Measurements from ENCODE around the gene GPR143. TPM values are rescaled to one million over a fixed set of nuclear protein-coding genes. Genes with fewer than 3 reads are reported as not detected.

The GPR143 gene
- total RNA-seq, 3 donors from 2014 or later = 0.39 to 0.93 (median 0.41) TPM

DNA sequence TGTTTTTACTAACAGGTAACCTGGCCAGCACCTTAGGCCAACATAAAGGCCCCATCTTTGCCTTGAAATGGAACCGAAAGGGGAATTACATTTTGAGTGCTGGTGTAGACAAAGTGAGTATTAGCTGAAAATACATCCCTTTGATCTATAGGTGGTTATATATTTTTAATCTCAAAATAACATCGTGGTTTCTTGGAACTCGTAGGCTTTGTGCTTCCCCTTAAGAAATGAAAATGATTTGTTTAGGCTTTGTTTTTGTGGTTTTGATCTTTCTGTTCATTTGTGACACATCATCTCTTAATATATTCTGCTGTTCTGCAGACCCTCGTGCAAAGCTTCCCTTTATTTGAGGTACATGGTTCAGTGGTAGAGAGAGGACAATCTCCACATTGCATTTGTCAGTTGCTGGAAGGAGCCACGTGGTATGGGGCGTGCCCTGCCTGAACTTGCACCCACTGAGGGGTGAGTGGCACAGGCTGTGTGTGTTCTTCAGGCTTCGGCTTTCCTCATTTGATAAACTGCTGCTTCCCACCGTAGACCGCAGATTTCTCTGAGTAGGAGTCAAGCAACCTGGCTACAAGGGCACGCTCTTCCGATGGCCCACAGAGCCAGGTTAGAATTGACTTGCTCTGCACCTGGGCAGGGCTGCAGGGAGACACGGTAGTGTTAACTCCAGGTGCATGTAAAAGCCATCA lies 72.2 kb downstream of the GPR143 start:
- H3K4me3 ChIP-seq = no peak overlapping the region
- no peaks in the 10 kb centered on the region for H3K9me3 ChIP-seq
- intact Hi-C loops (cut with DNase I, micrococcal nuclease) = no loop called here
- H3K36me3 ChIP-seq (ENCODE audit: low read depth) = no peaks in the 10 kb centered on the region
- ATAC-seq (no peak), DNase-seq (no peak)
- TF ChIP-seq, protein P1, sequence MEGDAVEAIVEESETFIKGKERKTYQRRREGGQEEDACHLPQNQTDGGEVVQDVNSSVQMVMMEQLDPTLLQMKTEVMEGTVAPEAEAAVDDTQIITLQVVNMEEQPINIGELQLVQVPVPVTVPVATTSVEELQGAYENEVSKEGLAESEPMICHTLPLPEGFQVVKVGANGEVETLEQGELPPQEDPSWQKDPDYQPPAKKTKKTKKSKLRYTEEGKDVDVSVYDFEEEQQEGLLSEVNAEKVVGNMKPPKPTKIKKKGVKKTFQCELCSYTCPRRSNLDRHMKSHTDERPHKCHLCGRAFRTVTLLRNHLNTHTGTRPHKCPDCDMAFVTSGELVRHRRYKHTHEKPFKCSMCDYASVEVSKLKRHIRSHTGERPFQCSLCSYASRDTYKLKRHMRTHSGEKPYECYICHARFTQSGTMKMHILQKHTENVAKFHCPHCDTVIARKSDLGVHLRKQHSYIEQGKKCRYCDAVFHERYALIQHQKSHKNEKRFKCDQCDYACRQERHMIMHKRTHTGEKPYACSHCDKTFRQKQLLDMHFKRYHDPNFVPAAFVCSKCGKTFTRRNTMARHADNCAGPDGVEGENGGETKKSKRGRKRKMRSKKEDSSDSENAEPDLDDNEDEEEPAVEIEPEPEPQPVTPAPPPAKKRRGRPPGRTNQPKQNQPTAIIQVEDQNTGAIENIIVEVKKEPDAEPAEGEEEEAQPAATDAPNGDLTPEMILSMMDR (IDR thresholded peaks at IDR 0.05) = no peak
- no peaks in the 10 kb centered on the region for H3K4me1 ChIP-seq (ENCODE audit: low read depth)

DNA sequence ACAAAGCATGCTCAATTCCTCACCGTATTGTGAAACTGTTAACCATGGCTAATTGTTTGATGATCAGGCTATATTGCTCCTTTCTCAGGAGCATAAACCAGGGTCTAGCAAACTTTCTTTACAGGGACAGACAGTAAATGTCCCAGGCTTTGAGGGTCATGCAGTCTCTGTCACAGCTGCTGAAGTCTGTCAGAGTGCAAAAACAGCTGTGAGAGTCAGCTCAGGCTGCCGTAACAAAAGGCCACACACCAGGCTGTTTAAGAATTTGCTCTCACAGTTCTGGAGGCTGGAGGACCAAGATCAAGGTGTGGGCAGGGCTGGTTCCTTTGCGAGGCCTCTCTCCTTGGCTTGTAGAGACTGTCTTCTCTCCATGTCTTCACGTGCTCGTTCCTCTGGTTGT lies 75.6 kb downstream of the GPR143 start:
- no peak for DNase-seq
- H3K4me1 ChIP-seq (ENCODE audit: low read depth) = no peaks in the 10 kb centered on the region
- H3K4me3 ChIP-seq = no peak overlapping the region
- TF ChIP-seq, protein P1 (IDR thresholded peaks at IDR 0.05) = no peak
- H3K9me3 ChIP-seq = no peaks in the 10 kb centered on the region
- intact Hi-C loops (cut with DNase I, micrococcal nuclease) = no loop called here
- H3K36me3 ChIP-seq (ENCODE audit: low read depth) = no peaks in the 10 kb centered on the region
- ATAC-seq = no peak

- intact Hi-C loops (cut with DNase I, micrococcal nuclease) = no loop called here
- Histone ChIP-seq H3K4me3 (no peak overlapping the region), H3K9me3 (no peaks in the 10 kb centered on the region), H3K4me1 (ENCODE audit: low read depth) (no peaks in the 10 kb centered on the region), H3K36me3 (ENCODE audit: low read depth) (no peaks in the 10 kb centered on the region)
- ATAC-seq = no peak
- TF ChIP-seq, protein P1 (IDR thresholded peaks at IDR 0.05) = no peak
- DNase-seq = no peak
Observed at GRCh38 chrX:9688833-9689232, 76.8 kb downstream of the GPR143 start.

DNA sequence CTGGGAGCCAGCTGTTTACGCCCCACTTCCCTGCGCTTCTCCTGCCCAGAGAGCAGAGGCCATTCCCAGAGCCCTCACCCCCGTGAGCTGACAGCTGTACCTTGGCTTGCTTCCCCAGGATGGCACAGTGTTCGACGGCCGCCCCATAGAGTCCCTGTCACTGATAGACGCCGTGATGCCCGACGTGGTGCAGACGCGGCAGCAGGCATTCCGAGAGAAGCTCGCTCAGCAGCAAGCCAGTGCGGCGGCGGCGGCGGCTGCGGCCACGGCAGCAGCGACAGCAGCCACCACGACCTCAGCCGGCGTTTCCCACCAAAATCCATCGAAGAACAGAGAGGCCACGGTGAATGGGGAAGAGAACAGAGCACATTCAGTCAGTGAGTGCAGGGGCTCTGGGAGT lies 77.7 kb downstream of the GPR143 start:
- DNase-seq = no peak

GRCh38 chrX:9683350-9683749 lies 82.3 kb downstream of the GPR143 start:
- H3K4me3 ChIP-seq = no peak overlapping the region
- no peaks in the 10 kb centered on the region for H3K4me1 ChIP-seq (ENCODE audit: low read depth)
- no peak for ATAC-seq
- DNase-seq = no peak
- TF ChIP-seq, protein P1 (IDR thresholded peaks at IDR 0.05) = no peak
- intact Hi-C loops (cut with DNase I, micrococcal nuclease) = no loop called here
- H3K36me3 ChIP-seq (ENCODE audit: low read depth) = no peaks in the 10 kb centered on the region
- H3K9me3 ChIP-seq = no peaks in the 10 kb centered on the region

More for the DNA sequence above, 77.7 kb downstream of the GPR143 start:
- H3K36me3 ChIP-seq (ENCODE audit: low read depth) = no peaks in the 10 kb centered on the region
- TF ChIP-seq, protein P1 (IDR thresholded peaks at IDR 0.05) = no peak
- H3K4me1 ChIP-seq (ENCODE audit: low read depth) = no peaks in the 10 kb centered on the region
- H3K9me3 ChIP-seq = no peaks in the 10 kb centered on the region
- H3K4me3 ChIP-seq = no peak overlapping the region
- intact Hi-C loops (cut with DNase I, micrococcal nuclease) = no loop called here
- no peak for ATAC-seq

All from mucosa of descending colon (tissue), 3 donors.